Osteocyte (in vitro differentiated cells): Measurements from ENCODE around the gene ABL1. TPM values are rescaled to one million over a fixed set of nuclear protein-coding genes. Genes with fewer than 3 reads are reported as not detected.

Source experiments
- DNase-seq: peaks from one replicate; pipeline ENCODE4 v3.0.0; 2021; ENCODE audit warnings: mixed read lengths; ENCODE audit not compliant: unreplicated experiment; ENCODE audit errors: extremely low spot score
- H3K27ac Mint-ChIP-seq: one replicate; pipeline ENCODE4 v1.8.0; 2021; ENCODE audit warnings: mild to moderate bottlenecking, mixed read lengths; ENCODE audit not compliant: unreplicated experiment
- H3K27me3 Mint-ChIP-seq: one replicate; pipeline ENCODE4 v1.8.0; 2021; ENCODE audit warnings: mixed read lengths; ENCODE audit not compliant: unreplicated experiment
- H3K36me3 Mint-ChIP-seq: one replicate; pipeline ENCODE4 v1.8.0; 2021; ENCODE audit warnings: mixed read lengths; ENCODE audit not compliant: unreplicated experiment
- H3K4me1 Mint-ChIP-seq: one replicate; pipeline ENCODE4 v1.8.0; 2021; ENCODE audit warnings: mixed read lengths; ENCODE audit not compliant: unreplicated experiment
- H3K4me3 Mint-ChIP-seq: one replicate; pipeline ENCODE4 v1.8.0; 2021; ENCODE audit warnings: mild to moderate bottlenecking, moderate library complexity, mixed read lengths; ENCODE audit not compliant: unreplicated experiment
- H3K9me3 Mint-ChIP-seq: one replicate; pipeline ENCODE4 v1.8.0; 2021; ENCODE audit warnings: mixed read lengths; ENCODE audit not compliant: unreplicated experiment
- CTCF ChIP-seq: fragments of 200-600 bp; sonication (generic); IDR thresholded peaks from 2 replicates; pipeline ENCODE4 v1.5.0; 2021; ENCODE audit warnings: antibody characterized with exemption, mild to moderate bottlenecking, moderate library complexity
- total RNA-seq: library from RNA; stranded (reverse); gene quantifications from 2 replicates; pipeline ENCODE4 v1.2.1, GENCODE V29; 2021

ABL1 gene
- total RNA-seq, 1 donor from 2014 or later = 101 TPM

- Mint-ChIP-seq H3K27ac (no peak overlapping the region), H3K4me1 (peaks cover 36% of the 10 kb centered on the region), H3K36me3 (no peaks in the 10 kb centered on the region), H3K4me3 (no peak overlapping the region), H3K27me3 (peaks cover 8% of the 10 kb centered on the region), H3K9me3 (no peaks in the 10 kb centered on the region)
- TF ChIP-seq CTCF = no peak
- DNase-seq = no peak
Observed at GRCh38 chr9:130934246-130934645, 99.2 kb downstream of the ABL1 start.

GRCh38 chr9:130934702-130935647 is 99.9 kb downstream of the ABL1 start:
- Mint-ChIP-seq H3K9me3 (no peaks in the 10 kb centered on the region), H3K27me3 (peaks cover 8% of the 10 kb centered on the region), H3K4me1 (peaks cover 36% of the 10 kb centered on the region), H3K36me3 (no peaks in the 10 kb centered on the region), H3K4me3 (no peak overlapping the region), H3K27ac (no peak overlapping the region)
- no peak for TF ChIP-seq CTCF
- no peak for DNase-seq

- H3K36me3 Mint-ChIP-seq = no peaks in the 10 kb centered on the region
- H3K27me3 Mint-ChIP-seq = peaks cover 13% of the 10 kb centered on the region
- no peak for TF ChIP-seq CTCF
- H3K9me3 Mint-ChIP-seq = no peaks in the 10 kb centered on the region
- no peak for DNase-seq
- H3K4me3 Mint-ChIP-seq = no peak overlapping the region
- H3K4me1 Mint-ChIP-seq = peaks cover 39% of the 10 kb centered on the region
- H3K27ac Mint-ChIP-seq = peak overlapping the region; percentile 69
Observed at GRCh38 chr9:130935648-130936271, 100.7 kb downstream of the ABL1 start.

- H3K27me3 Mint-ChIP-seq = peaks cover 19% of the 10 kb centered on the region
- no peaks in the 10 kb centered on the region for H3K9me3 Mint-ChIP-seq
- H3K27ac Mint-ChIP-seq = peak overlapping the region; percentile 69
- no peak for TF ChIP-seq CTCF
- peak overlapping the region; percentile 54 for H3K4me3 Mint-ChIP-seq
- peaks cover 42% of the 10 kb centered on the region for H3K4me1 Mint-ChIP-seq
- no peaks in the 10 kb centered on the region for H3K36me3 Mint-ChIP-seq
- peak; percentile 94 for DNase-seq
Observed at GRCh38 chr9:130936285-130937117, 101.4 kb downstream of the ABL1 start.

Other genes with a start within 250 kb of the ABL1 start
- gene PRDM12, start 170.7 kb upstream of the ABL1 start, total RNA-seq = not detected in 2 replicates
- 26.1 and 26.2 TPM in 2 replicates for gene EXOSC2, start 141.5 kb upstream of the ABL1 start, total RNA-seq
- gene QRFP, start 61.6 kb downstream of the ABL1 start, total RNA-seq = not detected in 2 replicates
- 17.5 and 18.2 TPM in 2 replicates for gene FIBCD1, start 104.0 kb downstream of the ABL1 start, total RNA-seq
- 0.68 and 1.0 TPM in 2 replicates for gene LAMC3, start 173.9 kb downstream of the ABL1 start, total RNA-seq